H1 (cell line): ENCODE measurements around the gene SLC7A10. TPM values are rescaled to one million over a fixed set of nuclear protein-coding genes. Genes with fewer than 3 reads are reported as not detected.

Experiments used
- CTCF ChIA-PET: fragments of 300-600 bp; sonication (Branson Sonifier 250); formaldehyde crosslinking; loops from one replicate; lab custom pipeline; 2021; ENCODE audit not compliant: partially characterized antibody; lab: Charles Lee
- POLR2A ChIA-PET: fragments of 300-600 bp; sonication (Branson Sonifier 250); formaldehyde crosslinking; loops from one replicate; lab custom pipeline; 2021; ENCODE audit warnings: inconsistent platforms; ENCODE audit not compliant: partially characterized antibody; lab: Charles Lee
- DNase-seq, 2 experiments: peaks; one replicate each; pipeline versions ENCODE4 v3.0.0 to v3.0.0-alpha.2; 2010 to 2022; ENCODE audit warnings: low spot score in 2 of 2, low read depth in 1 of 2, mixed read lengths in 1 of 2
- FAIRE-seq: peaks from 2 replicates; lab custom pipeline; 2011; peaks lifted over from hg19 to GRCh38; lab: Jason Lieb, UNC
- H2AFZ ChIP-seq: 2 replicates; pipeline ENCODE4 v1.8.1; 2012; ENCODE audit warnings: low read length, inconsistent platforms
- H2AK5ac ChIP-seq: 2 replicates; pipeline ENCODE4 v1.6.1; 2013; ENCODE audit warnings: low read depth, low read length
- H2BK120ac ChIP-seq: replicated peaks from 2 replicates; pipeline ENCODE3; 2013; ENCODE audit warnings: low read depth, low read length, inconsistent platforms
- H2BK12ac ChIP-seq: 2 replicates; pipeline ENCODE4 v1.6.1; 2013; ENCODE audit warnings: low read depth, low read length
- H2BK15ac ChIP-seq: 2 replicates; pipeline ENCODE4 v1.6.1; 2013; ENCODE audit warnings: low read length
- H2BK20ac ChIP-seq: 2 replicates; pipeline ENCODE4 v1.6.1; 2013; ENCODE audit warnings: low read length
- H2BK5ac ChIP-seq: 2 replicates; pipeline ENCODE4 v1.6.1; 2013; ENCODE audit warnings: low read depth, low read length
- H3K14ac ChIP-seq: 2 replicates; pipeline ENCODE4 v1.6.1; 2013; ENCODE audit warnings: inconsistent platforms; ENCODE audit not compliant: insufficient read length
- H3K18ac ChIP-seq: 2 replicates; pipeline ENCODE4 v1.6.1; 2013; ENCODE audit warnings: low read length; ENCODE audit errors: extremely low read depth
- H3K23ac ChIP-seq: 2 replicates; pipeline ENCODE4 v1.6.1; 2013; ENCODE audit warnings: inconsistent platforms; ENCODE audit not compliant: insufficient read length
- H3K23me2 ChIP-seq: 2 replicates; pipeline ENCODE4 v1.6.1; 2013; ENCODE audit warnings: low read depth, low read length
- H3K27ac ChIP-seq: 2 replicates; pipeline ENCODE4 v1.6.1; 2011; ENCODE audit warnings: low read depth, low read length, inconsistent platforms
- H3K27me3 ChIP-seq, 4 experiments: replicated peaks in 1 of 4; 1 replicate in 1 of 4; 2 replicates in 3 of 4; pipeline versions ENCODE4 v1.6.1 to v1.8.1; 2011 to 2013; ENCODE audit warnings: low read length in 3 of 4, mild to moderate bottlenecking in 3 of 4, inconsistent platforms in 2 of 4, mixed read lengths in 2 of 4, moderate library complexity in 1 of 4; ENCODE audit not compliant: control insufficient read depth in 3 of 4, insufficient read depth in 3 of 4; ENCODE audit errors: extremely low read depth in 1 of 4
- H3K36me3 ChIP-seq, 4 experiments: 2 replicates each; pipeline versions ENCODE4 v1.6.1 to v1.8.1; 2011 to 2013; ENCODE audit warnings: mild to moderate bottlenecking in 4 of 4, low read length in 3 of 4, moderate library complexity in 2 of 4, control low read depth in 1 of 4, inconsistent platforms in 1 of 4; ENCODE audit not compliant: insufficient read depth in 4 of 4, control insufficient read depth in 2 of 4
- H3K4ac ChIP-seq: replicated peaks from 2 replicates; pipeline ENCODE3; 2013; ENCODE audit warnings: low read length, low read depth, mixed read lengths, inconsistent platforms; ENCODE audit not compliant: insufficient read length
- H3K4me1 ChIP-seq, 4 experiments: replicated peaks in 1 of 4; 1 replicate in 1 of 4; 2 replicates in 3 of 4; pipeline versions ENCODE4 v1.6.1 to v1.8.1; 2011 to 2013; ENCODE audit warnings: low read length in 3 of 4, inconsistent platforms in 2 of 4, mixed read lengths in 1 of 4; ENCODE audit not compliant: insufficient read depth in 4 of 4, control insufficient read depth in 3 of 4
- H3K4me2 ChIP-seq, 2 experiments: 2 replicates each; pipeline versions ENCODE4 v1.6.1 to v1.8.1; 2011 to 2013; ENCODE audit warnings: low read depth in 2 of 2, low read length in 2 of 2, control low read depth in 1 of 2, inconsistent platforms in 1 of 2, mild to moderate bottlenecking in 1 of 2; ENCODE audit not compliant: insufficient read depth in 1 of 2
- H3K4me3 ChIP-seq, 4 experiments: fragments of 200-600, 300-600 bp in 1 of 4; sonication (generic), shearing (Covaris generic), sonication (Bioruptor Twin) in 1 of 4; 2 replicates each; pipeline versions ENCODE4 v1.5.1 to v1.8.1; 2011 to 2016; ENCODE audit warnings: low read length in 4 of 4, low read depth in 3 of 4, control low read depth in 2 of 4, inconsistent platforms in 2 of 4, mild to moderate bottlenecking in 2 of 4, mixed read lengths in 1 of 4, moderate library complexity in 1 of 4; ENCODE audit not compliant: insufficient read depth in 2 of 4; ENCODE audit errors: extremely low read depth in 1 of 4
- H3K56ac ChIP-seq: replicated peaks from 2 replicates; pipeline ENCODE3; 2013; ENCODE audit warnings: low read depth, mild to moderate bottlenecking, mixed read lengths, low read length, inconsistent platforms; ENCODE audit not compliant: insufficient read length
- H3K79me1 ChIP-seq: 2 replicates; pipeline ENCODE4 v1.6.1; 2013; ENCODE audit warnings: low read depth, low read length, control low read depth
- H3K79me2 ChIP-seq, 2 experiments: 2 replicates each; pipeline versions ENCODE4 v1.6.1 to v1.8.1; 2012 to 2013; ENCODE audit warnings: low read length in 2 of 2, mild to moderate bottlenecking in 2 of 2, inconsistent platforms in 1 of 2; ENCODE audit not compliant: insufficient read depth in 2 of 2, control insufficient read depth in 1 of 2
- H3K9ac ChIP-seq, 4 experiments: replicated peaks in 1 of 4; 1 replicate in 1 of 4; 2 replicates in 3 of 4; pipeline versions ENCODE4 v1.6.1 to v1.8.1; 2011 to 2013; ENCODE audit warnings: low read depth in 3 of 4, low read length in 3 of 4, control low read depth in 2 of 4, mild to moderate bottlenecking in 2 of 4, moderate library complexity in 2 of 4, inconsistent platforms in 1 of 4; ENCODE audit errors: extremely low read depth in 1 of 4
- H3K9me3 ChIP-seq, 2 experiments: 2 replicates each; pipeline versions ENCODE4 v1.6.1 to v1.8.1; 2012 to 2013; ENCODE audit warnings: mild to moderate bottlenecking in 2 of 2, moderate library complexity in 2 of 2, control low read depth in 1 of 2, inconsistent platforms in 1 of 2, low read depth in 1 of 2, low read length in 1 of 2, mixed read lengths in 1 of 2; ENCODE audit not compliant: insufficient read depth in 2 of 2
- H4K20me1 ChIP-seq, 2 experiments: replicated peaks in 1 of 2; 2 replicates each; pipeline versions ENCODE3 to v1.8.1; 2011 to 2013; ENCODE audit warnings: inconsistent platforms in 2 of 2, low read length in 2 of 2, mild to moderate bottlenecking in 1 of 2; ENCODE audit not compliant: insufficient read depth in 2 of 2, control insufficient read depth in 1 of 2
- H4K5ac ChIP-seq: 2 replicates; pipeline ENCODE4 v1.6.1; 2013; ENCODE audit warnings: low read length, low read depth, mixed read lengths, inconsistent platforms; ENCODE audit not compliant: insufficient read length
- H4K8ac ChIP-seq: 2 replicates; pipeline ENCODE4 v1.8.0; 2013; ENCODE audit warnings: mild to moderate bottlenecking, moderate library complexity, low read length, inconsistent platforms; ENCODE audit not compliant: insufficient read depth; ENCODE audit errors: extremely low read depth
- H4K91ac ChIP-seq: replicated peaks from 2 replicates; pipeline ENCODE3; 2013; ENCODE audit warnings: low read length, mixed read lengths, inconsistent platforms; ENCODE audit not compliant: insufficient read length
- BRCA1 ChIP-seq: IDR thresholded peaks from 2 replicates; pipeline ENCODE4 v1.6.1; 2012; ENCODE audit warnings: low read depth, low read length, improper control_type of control experiment
- CTBP2 ChIP-seq: IDR thresholded peaks from 2 replicates; pipeline ENCODE4 v1.7.0; 2011; ENCODE audit warnings: borderline replicate concordance, mild to moderate bottlenecking, moderate library complexity, mixed read lengths, low read length; ENCODE audit not compliant: insufficient read depth, insufficient read length
- CTCF ChIP-seq, 3 experiments: IDR thresholded peaks; 1 replicate in 2 of 3; 2 replicates in 1 of 3; pipeline versions ENCODE4 v1.5.1 to v1.6.1; 2011; ENCODE audit warnings: low read length in 3 of 3, mild to moderate bottlenecking in 3 of 3, inconsistent platforms in 2 of 3, low read depth in 1 of 3, moderate library complexity in 1 of 3; ENCODE audit not compliant: insufficient read depth in 1 of 3; ENCODE audit errors: control extremely low read depth in 1 of 3
- EGR1 ChIP-seq: IDR thresholded peaks from 2 replicates; pipeline ENCODE4 v1.6.1; 2011; ENCODE audit warnings: low read depth, low read length, borderline replicate concordance
- GTF2F1 ChIP-seq: IDR thresholded peaks from 2 replicates; pipeline ENCODE4 v1.6.1; 2012; ENCODE audit warnings: low read depth, low read length, improper control_type of control experiment, borderline replicate concordance
- PHF8 ChIP-seq: fragments of 200-600 bp; sonication (generic); conservative IDR thresholded peaks from 2 replicates; pipeline ENCODE4 v1.7.1; 2012; ENCODE audit warnings: low read depth, mild to moderate bottlenecking, inconsistent platforms, low read length, moderate library complexity
- RAD21 ChIP-seq, 2 experiments: IDR thresholded peaks in 1 of 2; conservative IDR thresholded peaks in 1 of 2; 2 replicates each; pipeline ENCODE4 v1.6.1; 2011; ENCODE audit warnings: low read depth in 2 of 2, low read length in 2 of 2, improper control_type of control experiment in 1 of 2, inconsistent platforms in 1 of 2, mild to moderate bottlenecking in 1 of 2, moderate library complexity in 1 of 2
- RXRA ChIP-seq: IDR thresholded peaks from 2 replicates; pipeline ENCODE4 v1.6.1; 2011; ENCODE audit warnings: low read depth, mild to moderate bottlenecking, low read length, moderate library complexity; ENCODE audit not compliant: insufficient read depth
- SIX5 ChIP-seq: IDR thresholded peaks from 2 replicates; pipeline ENCODE4 v1.6.1; 2011; ENCODE audit warnings: mild to moderate bottlenecking, low read depth, low read length
- WGBS, 2 experiments: shearing (Covaris generic) in 1 of 2; methylation state at CpG; one replicate each; pipeline versions ENCODE4 v1.1.6 to v1.1.7; 2013 to 2015; ENCODE audit warnings: low lambda C conversion rate in 2 of 2, mixed read lengths in 2 of 2, inconsistent platforms in 1 of 2, low coverage in 1 of 2, missing lambda C conversion rate in 1 of 2; ENCODE audit not compliant: insufficient replicate concordance in 2 of 2, insufficient coverage in 1 of 2, insufficient read length in 1 of 2; ENCODE audit errors: extremely low coverage in 1 of 2, missing lambda C conversion rate in 1 of 2; 5-methylcytosine and 5-hydroxymethylcytosine counted together
- polyA plus RNA-seq, 7 experiments: library from polyadenylated mRNA; depleted of rRNA in 3 of 7; stranded (reverse) in 5 of 7; unstranded in 2 of 7; fragments of >200 nt in 5 of 7; fragments of 200-250 nt in 2 of 7; gene quantifications; 1 replicate in 5 of 7; 2 replicates in 1 of 7; 4 replicates in 1 of 7; pipeline versions ENCODE4 v1.2.1 to v1.2.3, GENCODE V29; 2011 to 2013; ENCODE audit warnings: missing spikeins in 2 of 7, mixed read lengths in 2 of 7
- total RNA-seq: library from RNA; stranded (reverse); fragmentation: NEBNext Ultra II Directional; extraction: Animal tissue kit (Norgen Biotek cat#: 25700); gene quantifications from 2 replicates; pipeline ENCODE4 v1.2.1, GENCODE V29; 2021

SLC7A10 gene
- total and polyA plus RNA-seq, 2 of the 8 experiments (the other 6 are each of a cell fraction or from before 2014, with no cell fraction given) = 3.7 to 7.1 TPM

GRCh38 chr19:33206261-33207039, 19.2 kb downstream of the SLC7A10 start:
- Histone ChIP-seq H3K23me2 (no peaks in the 10 kb centered on the region), H3K79me2 (no peaks in the 10 kb centered on the region), H2BK5ac (0 out of 2 replicates have a peak overlapping the region, but pooled peaks have one; percentile 30), H2BK15ac (no peak overlapping the region), H3K9me3 (no peaks in the 10 kb centered on the region), H4K8ac (peak overlapping the region; percentile 51; the same call in 1 of the 2 replicates), H3K4ac (no peak overlapping the region), H2BK120ac (no peak overlapping the region), H3K56ac (no peak overlapping the region), H3K4me3 (no peak overlapping the region), H3K36me3 (peaks cover 0 to 28% (median 2%) of the 10 kb centered on the region in 4 experiments; a peak in 4 of 8 replicates), H3K4me2 (no peak overlapping the region), H3K27me3 (no peaks in the 10 kb centered on the region), H4K91ac (no peak overlapping the region), H3K9ac (no peak overlapping the region), H2AK5ac (no peak overlapping the region), H3K79me1 (peaks cover 3% of the 10 kb centered on the region; the same call in 1 of the 2 replicates), H3K23ac (no peak overlapping the region), H4K5ac (no peak overlapping the region), H4K20me1 (peaks cover 2 to 7% of the 10 kb centered on the region in 2 experiments), H3K14ac (no peak overlapping the region), H2BK12ac (no peak overlapping the region), H3K18ac (no peak overlapping the region), H2BK20ac (no peak overlapping the region), H2AFZ (no peak overlapping the region), H3K4me1 (no peaks in the 10 kb centered on the region; a peak in 2 of 7 replicates), H3K27ac (no peak overlapping the region)
- DNase-seq (no peak), FAIRE-seq (no peak)
- POLR2A ChIA-PET = interaction anchor here (1.2 to 1.6 kb wide), 2 partner anchors 10 to 11 kb away, joined by 3 read pairs; no protein-coding TSS in a partner anchor
- WGBS, 2 experiments = 94% methylated on average over 24 of the region's 38 CpGs; no CpG with 5 or more reads in 1 of the 2 experiments
- CTCF ChIA-PET = no interaction called here
- no peak for TF ChIP-seq GTF2F1
- no peak for TF ChIP-seq PHF8
- no peak for TF ChIP-seq CTCF (IDR thresholded peaks at IDR 0.05; ENCODE audit: control extremely low read depth in 1 of 3, insufficient read depth in 1 of 3, low read depth in 1 of 3, low read length in 3 of 3)
- no peak for TF ChIP-seq SIX5
- TF ChIP-seq CTBP2 = no peak
- no peak for TF ChIP-seq BRCA1
- no peak for TF ChIP-seq EGR1
- TF ChIP-seq RAD21 (IDR thresholded peaks at IDR 0.05 in 1 of 2, conservative IDR thresholded peaks at IDR 0.05 in 1 of 2; ENCODE audit: low read depth in 2 of 2, low read length in 2 of 2) = no peak
- TF ChIP-seq RXRA = no peak
